ENCODE data around the gene ARID1B.

DNA sequence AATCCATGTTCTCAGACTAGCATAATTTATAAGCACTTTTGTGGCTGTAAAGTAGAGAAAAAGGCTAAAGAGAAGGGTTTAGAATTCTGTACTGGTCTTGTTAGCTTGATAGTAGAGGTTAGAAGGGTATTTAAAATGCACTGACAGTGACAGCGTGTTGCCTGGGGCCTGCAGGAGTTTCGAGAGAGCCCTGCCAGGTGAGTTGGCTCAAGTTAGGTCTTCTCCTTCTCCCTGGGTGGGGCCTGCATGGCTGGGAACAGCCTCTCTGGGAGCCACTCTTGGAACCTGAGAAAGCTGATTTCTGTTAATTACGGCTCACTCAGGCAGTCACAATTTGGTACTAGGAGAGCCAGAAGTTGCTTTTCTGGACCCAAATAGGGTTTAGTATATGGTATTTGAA is 103.7 kb downstream of the ARID1B start:
- TF ChIP-seq, protein P1, sequence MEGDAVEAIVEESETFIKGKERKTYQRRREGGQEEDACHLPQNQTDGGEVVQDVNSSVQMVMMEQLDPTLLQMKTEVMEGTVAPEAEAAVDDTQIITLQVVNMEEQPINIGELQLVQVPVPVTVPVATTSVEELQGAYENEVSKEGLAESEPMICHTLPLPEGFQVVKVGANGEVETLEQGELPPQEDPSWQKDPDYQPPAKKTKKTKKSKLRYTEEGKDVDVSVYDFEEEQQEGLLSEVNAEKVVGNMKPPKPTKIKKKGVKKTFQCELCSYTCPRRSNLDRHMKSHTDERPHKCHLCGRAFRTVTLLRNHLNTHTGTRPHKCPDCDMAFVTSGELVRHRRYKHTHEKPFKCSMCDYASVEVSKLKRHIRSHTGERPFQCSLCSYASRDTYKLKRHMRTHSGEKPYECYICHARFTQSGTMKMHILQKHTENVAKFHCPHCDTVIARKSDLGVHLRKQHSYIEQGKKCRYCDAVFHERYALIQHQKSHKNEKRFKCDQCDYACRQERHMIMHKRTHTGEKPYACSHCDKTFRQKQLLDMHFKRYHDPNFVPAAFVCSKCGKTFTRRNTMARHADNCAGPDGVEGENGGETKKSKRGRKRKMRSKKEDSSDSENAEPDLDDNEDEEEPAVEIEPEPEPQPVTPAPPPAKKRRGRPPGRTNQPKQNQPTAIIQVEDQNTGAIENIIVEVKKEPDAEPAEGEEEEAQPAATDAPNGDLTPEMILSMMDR (IDR thresholded peaks at IDR 0.05), result no peak
- TF ChIP-seq POLR2A (IDR thresholded peaks at IDR 0.05), result no peak

Measured in adrenal gland (tissue), 5 donors.